H9 (cell line): ENCODE measurements around the gene LYRM7. TPM values are rescaled to one million over a fixed set of nuclear protein-coding genes. Genes with fewer than 3 reads are reported as not detected.

Experiments
- DNase-seq: peaks from one replicate; pipeline ENCODE4 v3.0.0-alpha.2; 2017
- H2AFZ ChIP-seq: one replicate; pipeline ENCODE4 v1.6.1; 2013; ENCODE audit warnings: mild to moderate bottlenecking, low read length, control low read depth, moderate library complexity
- H2AK5ac ChIP-seq: 2 replicates; pipeline ENCODE4 v1.6.1; 2013; ENCODE audit warnings: low read length, control low read depth, mixed read lengths; ENCODE audit not compliant: insufficient read length
- H2BK120ac ChIP-seq: one replicate; pipeline ENCODE4 v1.6.1; 2013; ENCODE audit warnings: low read depth, mild to moderate bottlenecking, low read length, control low read depth, inconsistent platforms; ENCODE audit not compliant: poor library complexity, severe bottlenecking
- H2BK12ac ChIP-seq: 2 replicates; pipeline ENCODE4 v1.6.1; 2013; ENCODE audit warnings: low read length, control low read depth, mixed read lengths, low read depth; ENCODE audit not compliant: insufficient read length
- H2BK15ac ChIP-seq: 2 replicates; pipeline ENCODE4 v1.6.1; 2013; ENCODE audit warnings: low read depth, low read length, control low read depth
- H2BK20ac ChIP-seq: one replicate; pipeline ENCODE4 v1.6.1; 2013; ENCODE audit warnings: low read depth, mild to moderate bottlenecking, low read length, control low read depth, inconsistent platforms; ENCODE audit not compliant: poor library complexity, severe bottlenecking
- H2BK5ac ChIP-seq: 2 replicates; pipeline ENCODE4 v1.6.1; 2013; ENCODE audit warnings: low read length, control low read depth, mixed read lengths; ENCODE audit not compliant: insufficient read length
- H3K14ac ChIP-seq: 2 replicates; pipeline ENCODE4 v1.6.1; 2013; ENCODE audit warnings: low read length, control low read depth; ENCODE audit not compliant: insufficient read depth
- H3K18ac ChIP-seq: 2 replicates; pipeline ENCODE4 v1.6.1; 2013; ENCODE audit warnings: low read depth, mild to moderate bottlenecking, mixed read lengths, low read length, control low read depth; ENCODE audit not compliant: insufficient read length
- H3K23ac ChIP-seq: 2 replicates; pipeline ENCODE4 v1.6.1; 2013; ENCODE audit warnings: low read length, control low read depth, mixed read lengths, low read depth; ENCODE audit not compliant: insufficient read length
- H3K23me2 ChIP-seq: 2 replicates; pipeline ENCODE4 v1.6.1; 2013; ENCODE audit warnings: low read depth, mild to moderate bottlenecking, mixed read lengths, low read length, control low read depth; ENCODE audit not compliant: insufficient read length, poor library complexity, severe bottlenecking
- H3K27ac ChIP-seq: 2 replicates; pipeline ENCODE4 v1.5.1; 2013; ENCODE audit warnings: low read length, control low read depth, mixed read lengths, low read depth; ENCODE audit not compliant: insufficient read length
- H3K27me3 ChIP-seq: 2 replicates; pipeline ENCODE4 v1.6.1; 2013; ENCODE audit warnings: low read length, control low read depth, inconsistent platforms; ENCODE audit not compliant: insufficient read depth
- H3K4ac ChIP-seq: 2 replicates; pipeline ENCODE4 v1.6.1; 2013; ENCODE audit warnings: low read depth, mild to moderate bottlenecking, control low read depth, inconsistent platforms, low read length, moderate library complexity
- H3K4me1 ChIP-seq: 2 replicates; pipeline ENCODE4 v1.6.1; 2013; ENCODE audit warnings: low read length, control low read depth, inconsistent platforms; ENCODE audit not compliant: insufficient read depth
- H3K4me2 ChIP-seq: 2 replicates; pipeline ENCODE4 v1.6.1; 2013; ENCODE audit warnings: low read length, control low read depth, mixed read lengths; ENCODE audit not compliant: insufficient read length, insufficient read depth
- H3K56ac ChIP-seq: 2 replicates; pipeline ENCODE4 v1.6.1; 2013; ENCODE audit warnings: low read depth, mild to moderate bottlenecking, mixed read lengths, low read length, control low read depth; ENCODE audit not compliant: insufficient read length
- H3K79me1 ChIP-seq: 2 replicates; pipeline ENCODE4 v1.6.1; 2013; ENCODE audit warnings: low read depth, mild to moderate bottlenecking, moderate library complexity, low read length, control low read depth, inconsistent platforms; ENCODE audit not compliant: insufficient read depth, poor library complexity, severe bottlenecking
- H3K79me2 ChIP-seq: 2 replicates; pipeline ENCODE4 v1.6.1; 2013; ENCODE audit warnings: low read length, control low read depth, inconsistent platforms; ENCODE audit not compliant: insufficient read depth
- H3K9ac ChIP-seq: 2 replicates; pipeline ENCODE4 v1.6.1; 2013; ENCODE audit warnings: low read length, control low read depth, mixed read lengths; ENCODE audit not compliant: insufficient read length; ENCODE audit errors: extremely low read depth
- H3K9me3 ChIP-seq: one replicate; pipeline ENCODE4 v1.6.1; 2013; ENCODE audit warnings: low read depth, low read length, inconsistent platforms; ENCODE audit not compliant: control insufficient read depth
- H3T11ph ChIP-seq: one replicate; pipeline ENCODE4 v1.6.1; 2013; ENCODE audit warnings: mild to moderate bottlenecking, low read length, control low read depth, inconsistent platforms
- H4K20me1 ChIP-seq: one replicate; pipeline ENCODE4 v1.6.1; 2013; ENCODE audit not compliant: control insufficient read depth, insufficient read length, insufficient read depth
- H4K5ac ChIP-seq: 2 replicates; pipeline ENCODE4 v1.6.1; 2013; ENCODE audit warnings: low read depth, mild to moderate bottlenecking, mixed read lengths, low read length, control low read depth; ENCODE audit not compliant: insufficient read length
- H4K8ac ChIP-seq: replicated peaks from 2 replicates; pipeline ENCODE4 v1.6.1; 2013; ENCODE audit warnings: low read length, control low read depth, mixed read lengths, low read depth; ENCODE audit not compliant: insufficient read length
- H4K91ac ChIP-seq: 2 replicates; pipeline ENCODE4 v1.6.1; 2013; ENCODE audit warnings: low read depth, mild to moderate bottlenecking, moderate library complexity, mixed read lengths, low read length, control low read depth; ENCODE audit not compliant: insufficient read length
- H3K27ac Mint-ChIP-seq, 3 experiments: 2 replicates in 2 of 3; 3 replicates in 1 of 3; pipeline ENCODE4 v1.8.0; 2020 to 2021; ENCODE audit warnings: mixed read lengths in 3 of 3, mild to moderate bottlenecking in 1 of 3, moderate library complexity in 1 of 3
- H3K27me3 Mint-ChIP-seq: 2 replicates; pipeline ENCODE4 v1.8.0; 2021; ENCODE audit warnings: low read depth, mild to moderate bottlenecking, moderate library complexity, mixed read lengths
- H3K36me3 Mint-ChIP-seq, 3 experiments: 2 replicates in 2 of 3; 3 replicates in 1 of 3; pipeline ENCODE4 v1.8.0; 2020 to 2021; ENCODE audit warnings: low read depth in 3 of 3, mixed read lengths in 3 of 3; ENCODE audit not compliant: insufficient read depth in 1 of 3
- H3K4me1 Mint-ChIP-seq, 2 experiments: 2 replicates each; pipeline ENCODE4 v1.8.0; 2020; ENCODE audit warnings: mixed read lengths in 2 of 2
- H3K4me3 Mint-ChIP-seq, 2 experiments: 2 replicates in 1 of 2; 3 replicates in 1 of 2; pipeline ENCODE4 v1.8.0; 2020 to 2021; ENCODE audit warnings: mild to moderate bottlenecking in 2 of 2, mixed read lengths in 2 of 2, moderate library complexity in 1 of 2
- H3K9me3 Mint-ChIP-seq, 2 experiments: 2 replicates in 1 of 2; 3 replicates in 1 of 2; pipeline ENCODE4 v1.8.0; 2020; ENCODE audit warnings: mild to moderate bottlenecking in 2 of 2, mixed read lengths in 2 of 2, moderate library complexity in 1 of 2
- total RNA-seq: library from RNA; stranded (reverse); gene quantifications from 2 replicates; pipeline ENCODE4 v1.2.1, GENCODE V29; 2021
- TF ChIP-seq, protein P1 (sequence below): fragments of 200-600 bp; sonication (generic); conservative IDR thresholded peaks from 3 replicates; pipeline ENCODE4 v1.8.0; 2021; ENCODE audit warnings: antibody characterized with exemption, mild to moderate bottlenecking

Gene LYRM7
- total RNA-seq, 1 experiment from 2014 or later, result 7.0 TPM

DNA sequence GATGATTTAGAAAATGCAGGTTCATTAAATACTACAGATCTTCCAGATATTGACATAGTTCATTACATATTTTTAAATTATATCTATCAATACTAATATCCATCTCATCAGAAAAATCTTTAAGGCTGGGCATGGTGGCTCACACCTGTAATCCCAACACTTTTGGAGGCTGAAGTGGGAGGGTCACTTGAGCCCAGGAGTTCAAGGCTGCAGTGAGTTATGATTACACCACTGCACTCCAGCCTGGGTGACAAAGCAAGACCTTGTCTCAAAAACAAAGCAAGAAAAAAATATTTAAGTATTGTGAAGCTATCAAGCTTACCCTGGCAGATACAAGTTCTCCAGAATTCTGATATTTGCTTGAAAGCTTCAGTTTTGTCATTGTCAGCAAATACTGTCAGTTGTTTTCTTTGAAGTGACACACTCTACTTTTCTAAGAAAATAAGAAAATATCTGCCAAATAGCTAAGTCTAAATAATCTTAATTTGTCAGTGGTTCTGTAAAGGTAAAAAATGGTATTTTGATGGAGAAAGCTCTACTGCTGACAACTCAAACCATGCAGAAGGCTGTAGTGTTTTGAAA lies 14.9 kb downstream of the LYRM7 start:
- Histone ChIP-seq H3K9me3 (no peaks in the 10 kb centered on the region), H2AK5ac (no peak overlapping the region), H4K5ac (no peak overlapping the region), H4K8ac (no peak overlapping the region), H2BK15ac (no peak overlapping the region), H2BK20ac (no peak overlapping the region), H3K4ac (no peak overlapping the region), H2BK5ac (no peak overlapping the region), H3K23me2 (no peaks in the 10 kb centered on the region), H4K20me1 (no peaks in the 10 kb centered on the region), H3K4me2 (no peak overlapping the region), H3K18ac (no peak overlapping the region), H3K4me1 (no peaks in the 10 kb centered on the region), H3K56ac (no peak overlapping the region), H3K79me2 (no peaks in the 10 kb centered on the region), H3K23ac (no peak overlapping the region), H3T11ph (no peak overlapping the region), H3K14ac (no peak overlapping the region), H2BK12ac (no peak overlapping the region), H3K27ac (no peak overlapping the region), H2AFZ (no peak overlapping the region), H3K9ac (no peak overlapping the region), H3K79me1 (no peaks in the 10 kb centered on the region), H2BK120ac (no peak overlapping the region), H4K91ac (no peak overlapping the region), H3K27me3 (no peaks in the 10 kb centered on the region)
- Mint-ChIP-seq H3K9me3 (no peaks in the 10 kb centered on the region), H3K27ac (no peak overlapping the region), H3K27me3 (no peaks in the 10 kb centered on the region), H3K4me3 (no peak overlapping the region), H3K4me1 (no peaks in the 10 kb centered on the region), H3K36me3 (peaks cover 0 to 5% (median 3%) of the 10 kb centered on the region in 3 experiments; a peak in 3 of 7 replicates)
- no peak for DNase-seq
- TF ChIP-seq, protein P1, sequence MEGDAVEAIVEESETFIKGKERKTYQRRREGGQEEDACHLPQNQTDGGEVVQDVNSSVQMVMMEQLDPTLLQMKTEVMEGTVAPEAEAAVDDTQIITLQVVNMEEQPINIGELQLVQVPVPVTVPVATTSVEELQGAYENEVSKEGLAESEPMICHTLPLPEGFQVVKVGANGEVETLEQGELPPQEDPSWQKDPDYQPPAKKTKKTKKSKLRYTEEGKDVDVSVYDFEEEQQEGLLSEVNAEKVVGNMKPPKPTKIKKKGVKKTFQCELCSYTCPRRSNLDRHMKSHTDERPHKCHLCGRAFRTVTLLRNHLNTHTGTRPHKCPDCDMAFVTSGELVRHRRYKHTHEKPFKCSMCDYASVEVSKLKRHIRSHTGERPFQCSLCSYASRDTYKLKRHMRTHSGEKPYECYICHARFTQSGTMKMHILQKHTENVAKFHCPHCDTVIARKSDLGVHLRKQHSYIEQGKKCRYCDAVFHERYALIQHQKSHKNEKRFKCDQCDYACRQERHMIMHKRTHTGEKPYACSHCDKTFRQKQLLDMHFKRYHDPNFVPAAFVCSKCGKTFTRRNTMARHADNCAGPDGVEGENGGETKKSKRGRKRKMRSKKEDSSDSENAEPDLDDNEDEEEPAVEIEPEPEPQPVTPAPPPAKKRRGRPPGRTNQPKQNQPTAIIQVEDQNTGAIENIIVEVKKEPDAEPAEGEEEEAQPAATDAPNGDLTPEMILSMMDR, result no peak
